ENCODE results near the gene OCRL.
A peak's percentile ranks its signal among the peaks of the same experiment; 100 is the strongest.

Gene OCRL

DNA sequence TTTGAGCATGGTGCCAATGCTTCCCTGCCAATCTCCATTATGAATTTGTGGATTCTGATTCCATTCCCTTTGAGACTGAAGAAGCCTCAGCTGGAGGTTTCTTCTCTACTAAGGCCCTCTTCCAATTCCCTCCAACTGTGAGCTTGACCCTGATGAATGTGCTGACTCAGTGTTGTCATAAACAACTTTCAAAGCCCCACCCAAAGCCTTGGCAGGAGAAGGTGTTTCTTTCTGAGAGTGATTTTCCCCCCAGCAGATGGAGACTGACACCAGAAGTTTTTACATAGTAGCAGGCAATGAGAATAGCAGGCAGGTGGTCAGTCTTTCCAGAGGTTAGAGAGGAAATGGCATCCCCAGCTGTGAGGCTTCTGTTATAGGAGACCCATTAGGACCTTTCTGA lies 53.1 kb downstream of the OCRL start:
- TF ChIP-seq, protein P1, sequence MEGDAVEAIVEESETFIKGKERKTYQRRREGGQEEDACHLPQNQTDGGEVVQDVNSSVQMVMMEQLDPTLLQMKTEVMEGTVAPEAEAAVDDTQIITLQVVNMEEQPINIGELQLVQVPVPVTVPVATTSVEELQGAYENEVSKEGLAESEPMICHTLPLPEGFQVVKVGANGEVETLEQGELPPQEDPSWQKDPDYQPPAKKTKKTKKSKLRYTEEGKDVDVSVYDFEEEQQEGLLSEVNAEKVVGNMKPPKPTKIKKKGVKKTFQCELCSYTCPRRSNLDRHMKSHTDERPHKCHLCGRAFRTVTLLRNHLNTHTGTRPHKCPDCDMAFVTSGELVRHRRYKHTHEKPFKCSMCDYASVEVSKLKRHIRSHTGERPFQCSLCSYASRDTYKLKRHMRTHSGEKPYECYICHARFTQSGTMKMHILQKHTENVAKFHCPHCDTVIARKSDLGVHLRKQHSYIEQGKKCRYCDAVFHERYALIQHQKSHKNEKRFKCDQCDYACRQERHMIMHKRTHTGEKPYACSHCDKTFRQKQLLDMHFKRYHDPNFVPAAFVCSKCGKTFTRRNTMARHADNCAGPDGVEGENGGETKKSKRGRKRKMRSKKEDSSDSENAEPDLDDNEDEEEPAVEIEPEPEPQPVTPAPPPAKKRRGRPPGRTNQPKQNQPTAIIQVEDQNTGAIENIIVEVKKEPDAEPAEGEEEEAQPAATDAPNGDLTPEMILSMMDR (IDR thresholded peaks at IDR 0.05; ENCODE audit: low read depth, low read length): no peak
- no peak overlapping the region for H3K4me3 ChIP-seq (replicated peaks in 1 of 2; ENCODE audit: low read depth in 2 of 2, low read length in 2 of 2)
- peak; percentile 52 to 59 for DNase-seq (ENCODE audit: low read depth in 2 of 2)

DNA sequence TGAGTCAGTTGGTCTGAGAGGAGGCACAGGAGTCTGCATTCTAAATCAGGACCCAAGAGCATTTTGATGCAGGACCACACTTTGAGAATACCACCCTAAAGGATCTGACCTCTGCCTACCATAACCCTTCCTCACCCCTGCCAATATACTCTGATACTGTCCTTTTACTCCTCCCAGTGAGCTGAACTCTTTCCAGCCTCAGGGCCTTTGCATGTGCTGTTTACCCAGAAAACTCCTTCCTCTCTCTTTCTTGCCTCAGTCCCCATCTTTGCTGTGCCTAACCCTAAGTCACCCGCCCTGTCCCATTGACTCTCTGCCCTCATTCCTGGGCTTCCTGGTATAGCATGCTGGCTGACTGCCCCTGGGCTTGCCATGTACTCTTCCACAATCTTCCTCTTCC lies 54.7 kb downstream of the OCRL start:
- no peak overlapping the region for H3K4me3 ChIP-seq (replicated peaks in 1 of 2; ENCODE audit: low read depth in 2 of 2, low read length in 2 of 2)
- no peak for DNase-seq (ENCODE audit: low read depth in 2 of 2)
- TF ChIP-seq, protein P1 (IDR thresholded peaks at IDR 0.05; ENCODE audit: low read depth, low read length): no peak

DNA sequence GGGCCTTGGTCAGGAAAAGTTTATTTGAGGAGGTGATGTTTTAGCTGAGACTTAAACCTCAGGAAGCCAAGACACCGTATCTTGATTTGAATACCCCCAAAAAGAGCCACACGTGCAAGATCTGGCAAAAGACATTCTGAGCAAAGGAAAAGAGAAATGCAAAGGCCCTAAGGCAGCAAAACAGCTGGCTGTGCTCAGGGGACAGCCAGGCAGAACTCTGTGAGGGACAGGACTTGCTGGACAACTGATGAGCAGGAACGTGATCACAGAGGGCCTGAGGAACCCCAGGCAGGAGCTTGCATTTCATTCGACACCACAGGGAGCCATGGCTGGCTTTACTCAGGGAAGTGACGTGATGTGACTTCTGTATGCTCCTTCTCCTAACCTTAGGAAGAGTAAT lies 56.0 kb downstream of the OCRL start:
- H3K4me3 ChIP-seq (replicated peaks in 1 of 2; ENCODE audit: low read depth in 2 of 2, low read length in 2 of 2): no peak overlapping the region
- TF ChIP-seq, protein P1 (IDR thresholded peaks at IDR 0.05; ENCODE audit: low read depth, low read length): no peak
- no peak for DNase-seq (ENCODE audit: low read depth in 2 of 2)

DNA sequence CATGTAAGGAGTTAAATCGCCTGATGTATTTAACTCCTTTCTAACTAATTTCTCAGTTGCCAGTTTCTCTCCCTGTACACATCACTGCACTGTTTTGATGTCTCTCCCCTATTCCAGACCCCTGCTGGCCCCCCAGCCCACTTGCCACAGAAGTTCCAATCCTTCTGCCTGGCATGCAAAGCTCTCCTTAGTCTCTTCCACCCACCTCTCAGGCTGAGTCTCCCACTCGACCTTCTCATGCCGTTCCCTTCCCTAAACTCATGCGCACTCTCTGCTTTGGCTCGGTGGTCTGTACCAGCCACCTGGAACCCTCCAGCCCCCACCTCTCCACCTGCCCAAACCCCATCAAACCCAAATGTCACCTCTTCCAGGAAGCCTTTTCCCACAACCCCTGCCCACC lies 57.8 kb downstream of the OCRL start:
- no peak for DNase-seq (ENCODE audit: low read depth in 2 of 2)
- H3K4me3 ChIP-seq (replicated peaks in 1 of 2; ENCODE audit: low read depth in 2 of 2, low read length in 2 of 2): no peak overlapping the region
- TF ChIP-seq, protein P1 (IDR thresholded peaks at IDR 0.05; ENCODE audit: low read depth, low read length): no peak

DNA sequence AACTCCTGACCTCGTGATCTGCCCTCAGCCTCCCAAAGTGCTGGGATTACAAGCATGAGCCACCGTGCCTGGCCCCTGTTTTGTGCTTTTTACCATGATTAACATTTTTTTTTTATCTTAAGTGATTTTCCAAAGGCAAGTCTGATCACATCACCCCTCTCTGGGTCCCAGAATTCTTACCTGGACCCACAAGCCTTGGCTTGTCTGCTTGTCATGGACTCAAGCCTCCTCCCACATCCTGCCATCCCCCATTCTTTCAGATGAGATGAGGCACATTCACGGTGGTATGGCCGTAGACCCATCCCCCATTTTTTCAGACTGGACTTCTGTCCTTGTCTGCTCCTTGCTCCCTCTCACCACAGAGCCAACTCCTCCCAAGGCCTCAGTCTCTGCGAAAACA lies 59.4 kb downstream of the OCRL start:
- no peak for DNase-seq (ENCODE audit: low read depth in 2 of 2)
- TF ChIP-seq, protein P1 (IDR thresholded peaks at IDR 0.05; ENCODE audit: low read depth, low read length): no peak

DNA sequence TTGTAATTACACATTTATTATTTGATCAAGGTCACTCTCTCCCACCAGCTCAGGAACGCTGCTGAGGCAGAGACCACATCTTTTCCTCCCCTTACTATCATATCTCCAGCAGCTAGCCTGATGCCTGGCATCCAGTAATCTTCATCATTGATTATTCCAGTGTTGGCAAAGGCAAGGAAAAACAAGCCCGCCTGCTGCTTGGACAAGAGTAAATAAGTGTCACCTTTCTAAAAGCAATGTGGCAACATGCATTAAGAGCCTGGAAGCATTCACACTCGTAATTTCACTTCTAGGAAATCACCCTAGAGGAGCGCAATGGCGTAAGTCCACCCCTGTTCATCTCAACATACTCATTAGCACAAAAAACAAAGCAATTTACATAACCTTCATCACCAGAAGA lies 59.9 kb downstream of the OCRL start:
- DNase-seq (ENCODE audit: low read depth in 2 of 2): no peak
- no peak overlapping the region for H3K4me3 ChIP-seq (replicated peaks in 1 of 2; ENCODE audit: low read depth in 2 of 2, low read length in 2 of 2)
- TF ChIP-seq, protein P1 (IDR thresholded peaks at IDR 0.05; ENCODE audit: low read depth, low read length): no peak

More for the DNA sequence above, 59.4 kb downstream of the OCRL start:
- H3K4me3 ChIP-seq (replicated peaks in 1 of 2; ENCODE audit: low read depth in 2 of 2, low read length in 2 of 2): no peak overlapping the region

DNA sequence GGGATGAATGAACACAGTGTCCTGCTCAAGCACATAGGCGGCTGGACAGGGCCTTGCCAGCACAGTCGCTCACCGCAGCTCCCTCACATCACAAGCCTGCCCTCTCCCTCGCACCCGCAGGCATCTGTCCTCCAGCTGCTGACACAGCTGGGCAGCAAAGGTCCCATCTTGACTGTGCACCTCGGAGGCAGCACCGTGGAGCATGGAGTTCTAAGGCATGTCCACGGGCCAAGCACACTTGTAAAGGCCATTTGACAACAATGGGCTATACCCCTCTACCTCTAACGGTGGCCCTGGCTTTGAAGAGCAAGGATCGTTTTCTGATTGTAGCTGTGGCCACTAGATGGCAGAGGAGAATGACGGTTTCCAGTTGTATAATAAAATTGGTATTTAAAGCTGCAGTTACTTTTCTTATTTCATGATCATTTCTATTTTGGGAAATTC lies 60.9 kb downstream of the OCRL start:
- DNase-seq (ENCODE audit: low read depth in 2 of 2): peak in 1 of 2 donors; percentile 33
- H3K4me3 ChIP-seq (replicated peaks in 1 of 2; ENCODE audit: low read depth in 2 of 2, low read length in 2 of 2): no peak overlapping the region

More for the DNA sequence above, 60.9 kb downstream of the OCRL start:
- TF ChIP-seq, protein P1 (IDR thresholded peaks at IDR 0.05; ENCODE audit: low read depth, low read length): peak; percentile 45
